ENCODE measurements around the gene EML4.

DNA sequence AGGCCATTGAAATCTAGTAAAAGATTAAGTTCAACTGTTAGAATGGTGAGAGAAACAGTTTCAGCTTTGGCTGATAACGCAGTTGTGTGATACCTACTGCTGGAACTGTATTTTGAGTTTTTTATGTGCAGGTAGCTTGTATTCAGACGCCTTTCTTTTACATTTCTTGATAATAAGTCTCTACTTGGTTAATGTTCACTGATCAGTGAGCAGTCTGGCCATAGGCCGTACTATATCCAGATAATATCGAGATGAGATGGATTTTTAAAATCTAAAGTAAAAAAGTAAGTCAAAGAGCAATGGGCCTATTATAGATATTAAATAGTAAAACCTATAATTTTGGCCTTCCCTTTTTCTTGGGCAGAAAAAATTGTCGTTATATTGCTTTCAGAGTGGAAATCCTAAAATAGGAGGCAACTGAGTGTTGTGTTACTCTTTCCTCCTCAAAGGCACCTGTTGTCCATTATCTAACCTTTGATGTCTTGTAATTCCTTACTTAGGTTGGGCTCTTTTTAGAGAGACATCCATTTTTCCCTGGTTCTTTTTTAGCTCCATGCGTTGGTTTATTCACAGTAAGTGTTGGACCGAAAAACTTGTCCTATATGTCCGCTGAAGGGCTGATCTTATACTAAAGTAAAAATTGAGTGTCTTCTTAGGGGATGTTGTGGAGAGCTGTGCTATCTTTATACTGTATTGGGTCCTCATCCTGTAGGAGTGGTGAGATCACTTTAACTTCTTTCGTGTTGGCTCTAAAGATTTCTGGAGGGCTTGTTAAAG is 1.7 kb downstream of the EML4 start:
- TF ChIP-seq, protein P1, sequence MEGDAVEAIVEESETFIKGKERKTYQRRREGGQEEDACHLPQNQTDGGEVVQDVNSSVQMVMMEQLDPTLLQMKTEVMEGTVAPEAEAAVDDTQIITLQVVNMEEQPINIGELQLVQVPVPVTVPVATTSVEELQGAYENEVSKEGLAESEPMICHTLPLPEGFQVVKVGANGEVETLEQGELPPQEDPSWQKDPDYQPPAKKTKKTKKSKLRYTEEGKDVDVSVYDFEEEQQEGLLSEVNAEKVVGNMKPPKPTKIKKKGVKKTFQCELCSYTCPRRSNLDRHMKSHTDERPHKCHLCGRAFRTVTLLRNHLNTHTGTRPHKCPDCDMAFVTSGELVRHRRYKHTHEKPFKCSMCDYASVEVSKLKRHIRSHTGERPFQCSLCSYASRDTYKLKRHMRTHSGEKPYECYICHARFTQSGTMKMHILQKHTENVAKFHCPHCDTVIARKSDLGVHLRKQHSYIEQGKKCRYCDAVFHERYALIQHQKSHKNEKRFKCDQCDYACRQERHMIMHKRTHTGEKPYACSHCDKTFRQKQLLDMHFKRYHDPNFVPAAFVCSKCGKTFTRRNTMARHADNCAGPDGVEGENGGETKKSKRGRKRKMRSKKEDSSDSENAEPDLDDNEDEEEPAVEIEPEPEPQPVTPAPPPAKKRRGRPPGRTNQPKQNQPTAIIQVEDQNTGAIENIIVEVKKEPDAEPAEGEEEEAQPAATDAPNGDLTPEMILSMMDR (IDR thresholded peaks at IDR 0.05) = no peak
- TF ChIP-seq POLR2A (IDR thresholded peaks at IDR 0.05) = no peak

All from heart left ventricle (tissue), 13 donors.